Effector CD8-positive, alpha-beta T cell (primary cell): ENCODE measurements around the gene MAN1C1.
"Not testable (repeated sequence)": the region's sequence is repeated elsewhere in the genome, so short reads cannot be mapped to it uniquely, and the experiment has no call there.

Experiments used
- DNase-seq: peaks from one replicate; lab custom pipeline; 2025; lab: John Stamatoyannopoulos, UW

Gene MAN1C1

GRCh38 chr1:25680701-25681100, 64.1 kb downstream of the MAN1C1 start:
- DNase-seq: no peak

DNA sequence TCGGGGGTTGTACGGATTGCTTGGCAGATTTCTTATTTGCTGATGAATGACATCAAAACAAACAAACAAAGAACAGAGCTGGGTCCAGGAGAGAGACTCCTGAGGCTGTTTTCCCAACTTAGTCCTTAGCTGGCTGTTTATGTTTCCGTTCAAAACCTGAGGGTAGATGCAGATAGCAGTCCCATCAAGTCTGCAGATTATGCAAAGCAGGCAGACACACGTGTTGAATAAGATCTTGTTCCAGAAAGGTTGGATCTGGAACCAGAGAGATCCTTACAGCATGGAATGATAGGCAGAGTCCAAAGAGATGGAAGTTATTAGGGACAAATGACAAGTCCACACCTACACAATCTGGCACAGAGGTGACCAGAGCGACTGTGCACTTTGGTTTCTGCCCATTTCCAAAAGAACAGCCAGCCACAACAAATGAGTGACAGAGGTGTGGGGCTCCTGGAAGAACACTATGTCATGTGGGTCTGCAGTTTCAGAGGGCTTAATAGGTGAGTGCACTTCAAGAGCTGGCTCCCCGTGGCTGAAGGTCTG, 65.5 kb downstream of the MAN1C1 start:
- no peak for DNase-seq

GRCh38 chr1:25683177-25683576, 66.6 kb downstream of the MAN1C1 start:
- DNase-seq: no peak

DNA sequence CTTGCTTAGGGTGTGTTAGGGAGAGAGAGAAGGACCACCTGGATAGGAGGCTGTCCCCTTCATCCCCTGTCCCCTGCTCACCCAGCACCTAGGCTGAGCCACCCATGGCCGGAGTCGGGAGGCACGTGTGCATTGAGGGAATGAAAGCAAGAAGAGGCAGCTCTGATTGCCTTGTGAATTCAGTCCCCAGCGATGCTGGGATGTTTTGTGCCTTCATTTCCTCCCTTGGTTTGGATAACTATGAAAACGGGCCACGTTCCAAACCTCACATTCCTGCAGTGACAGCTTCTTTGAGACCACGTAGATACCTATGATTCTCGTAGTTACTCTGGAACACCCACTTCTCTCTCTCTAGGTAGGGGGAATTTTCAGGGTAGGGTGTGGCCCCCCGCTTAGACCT, 67.1 kb downstream of the MAN1C1 start:
- no peak for DNase-seq

- no peak for DNase-seq
Observed at GRCh38 chr1:25684216-25684965, 67.8 kb downstream of the MAN1C1 start.

GRCh38 chr1:25685211-25685750, 68.7 kb downstream of the MAN1C1 start:
- no peak for DNase-seq

DNA sequence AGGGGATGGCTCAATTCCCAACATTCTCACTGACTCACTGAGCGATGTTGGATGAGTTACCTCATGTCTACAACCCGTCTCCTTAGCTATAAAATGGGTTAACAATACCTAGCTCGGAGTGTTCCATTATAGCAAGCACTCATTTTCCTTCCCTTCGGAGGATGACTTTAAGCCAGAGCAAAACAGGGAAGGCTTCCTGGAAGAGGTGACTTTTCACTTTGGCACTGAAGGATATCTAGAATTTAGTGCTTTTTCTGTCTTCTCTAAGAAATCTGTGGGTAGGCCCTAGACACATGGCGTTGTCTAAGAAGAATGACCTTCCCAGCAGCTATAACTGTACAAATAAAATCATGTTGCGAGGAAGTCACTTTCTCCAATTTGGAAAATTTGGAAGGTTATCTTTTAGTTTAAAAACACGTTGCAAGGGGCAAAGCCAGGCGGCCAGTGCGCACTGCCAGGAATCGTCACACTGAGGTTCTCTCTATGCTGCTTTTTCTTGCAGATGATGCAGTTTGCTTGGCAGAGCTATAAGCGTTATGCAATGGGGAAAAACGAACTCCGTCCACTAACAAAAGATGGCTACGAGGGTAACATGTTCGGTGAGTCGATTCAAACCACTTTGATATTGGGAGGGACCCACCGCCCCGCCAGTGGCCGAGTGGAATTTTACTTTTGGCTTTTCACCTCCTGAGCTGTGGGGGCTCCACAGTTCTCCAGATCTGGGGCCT, 69.5 kb downstream of the MAN1C1 start:
- DNase-seq: no peak

- DNase-seq: no peak
Observed at GRCh38 chr1:25687221-25688017, 70.8 kb downstream of the MAN1C1 start.

DNA sequence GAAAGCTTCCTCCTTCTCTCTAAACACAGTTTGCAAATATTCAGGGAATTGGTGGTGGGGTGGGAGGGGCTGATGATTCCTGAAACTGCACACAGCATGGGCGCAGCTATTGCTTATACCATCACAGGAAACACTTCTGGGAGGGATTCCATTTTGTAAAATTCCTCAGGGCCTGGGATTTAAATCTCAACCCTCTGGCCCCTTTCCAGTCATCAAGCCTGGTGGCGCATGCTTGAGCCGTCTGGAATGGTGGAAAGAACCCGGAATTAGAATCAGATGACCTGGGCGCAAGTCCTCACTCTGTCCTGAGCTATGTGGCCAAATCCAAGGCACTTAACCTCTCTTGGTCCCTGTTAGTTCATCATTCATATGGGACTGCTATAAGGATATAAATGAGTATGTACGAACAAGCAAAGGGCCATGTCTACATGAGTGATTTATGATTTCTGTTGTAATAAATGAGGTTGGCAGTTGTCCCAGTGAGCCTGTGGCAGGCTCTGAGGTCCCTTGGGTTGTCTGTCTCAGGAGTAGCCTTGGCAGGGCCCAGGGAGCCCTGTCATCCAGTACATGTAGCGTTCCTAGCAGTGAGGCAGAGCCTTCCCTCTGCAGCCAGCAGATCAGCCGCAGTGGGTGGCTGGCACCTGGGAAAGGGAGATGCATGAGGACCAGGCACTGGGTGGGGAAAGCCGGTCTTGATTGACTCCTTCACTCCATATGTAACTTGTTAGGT, 72.0 kb downstream of the MAN1C1 start:
- no peak for DNase-seq

GRCh38 chr1:25689686-25690381, 73.2 kb downstream of the MAN1C1 start:
- no peak for DNase-seq

DNA sequence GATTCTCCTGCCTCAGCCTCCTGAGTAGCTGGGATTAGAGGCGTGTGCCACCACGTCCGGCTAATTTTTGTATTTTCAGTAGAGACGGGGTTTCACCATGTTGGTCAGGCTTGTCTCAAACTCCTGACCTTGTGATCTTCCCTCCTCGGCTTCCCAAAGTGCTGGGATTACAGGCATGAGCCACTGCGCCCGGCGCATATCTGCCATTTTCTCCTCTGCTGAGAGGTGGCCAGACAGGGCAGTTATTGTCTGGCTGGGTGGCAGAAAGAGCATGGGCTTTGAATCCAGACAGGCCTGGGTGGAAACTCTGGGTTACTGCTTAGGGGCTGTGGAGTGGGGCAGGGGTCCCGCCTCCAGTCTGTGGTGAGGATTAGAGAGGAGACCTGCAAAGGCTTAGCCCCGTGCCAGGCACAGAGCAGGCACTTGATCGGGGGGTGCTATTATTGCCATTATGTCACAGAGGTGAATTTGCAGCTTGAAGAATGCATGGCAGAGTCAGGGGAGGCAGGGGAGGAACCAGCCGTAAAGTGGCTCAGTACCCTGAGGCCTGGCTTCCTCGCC, 73.9 kb downstream of the MAN1C1 start:
- no peak for DNase-seq

DNA sequence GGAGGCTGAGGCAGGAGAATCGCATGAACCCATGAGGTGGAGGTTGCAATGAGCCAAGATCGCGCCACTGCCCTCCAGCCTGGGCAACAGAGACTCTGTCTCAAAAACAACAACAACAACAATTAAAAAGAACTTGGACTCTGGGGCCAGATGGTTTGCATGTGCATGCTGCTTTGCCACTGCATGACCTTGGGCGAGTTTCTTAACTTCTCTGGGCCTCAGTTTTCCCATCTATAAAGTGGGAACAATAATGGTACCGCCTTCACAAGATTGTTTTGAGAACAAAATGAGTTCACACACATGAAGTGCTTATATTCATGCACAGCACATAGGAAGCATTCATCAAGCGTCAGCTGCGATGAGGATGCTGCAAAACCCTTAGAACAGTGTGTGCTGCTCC, 74.6 kb downstream of the MAN1C1 start:
- no peak for DNase-seq

DNA sequence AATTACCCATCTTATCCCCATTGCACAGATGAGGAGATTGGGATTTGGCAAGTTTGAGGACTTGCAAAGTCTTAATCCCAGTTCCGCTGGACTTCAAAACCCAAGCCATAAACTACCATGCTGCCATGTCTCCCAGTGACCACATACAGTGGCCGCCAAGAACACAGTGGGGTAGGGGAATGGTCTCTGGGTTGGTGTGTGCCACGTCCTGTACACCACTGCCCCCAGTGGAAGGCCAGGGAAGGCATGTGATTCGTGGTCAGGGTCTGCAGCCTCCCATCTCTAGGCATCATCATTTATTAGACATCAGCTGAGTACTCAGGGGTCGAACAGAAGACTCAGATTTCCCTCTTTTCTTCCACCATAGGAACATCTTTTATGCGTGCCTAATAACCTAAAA, 76.0 kb downstream of the MAN1C1 start:
- no peak for DNase-seq

DNA sequence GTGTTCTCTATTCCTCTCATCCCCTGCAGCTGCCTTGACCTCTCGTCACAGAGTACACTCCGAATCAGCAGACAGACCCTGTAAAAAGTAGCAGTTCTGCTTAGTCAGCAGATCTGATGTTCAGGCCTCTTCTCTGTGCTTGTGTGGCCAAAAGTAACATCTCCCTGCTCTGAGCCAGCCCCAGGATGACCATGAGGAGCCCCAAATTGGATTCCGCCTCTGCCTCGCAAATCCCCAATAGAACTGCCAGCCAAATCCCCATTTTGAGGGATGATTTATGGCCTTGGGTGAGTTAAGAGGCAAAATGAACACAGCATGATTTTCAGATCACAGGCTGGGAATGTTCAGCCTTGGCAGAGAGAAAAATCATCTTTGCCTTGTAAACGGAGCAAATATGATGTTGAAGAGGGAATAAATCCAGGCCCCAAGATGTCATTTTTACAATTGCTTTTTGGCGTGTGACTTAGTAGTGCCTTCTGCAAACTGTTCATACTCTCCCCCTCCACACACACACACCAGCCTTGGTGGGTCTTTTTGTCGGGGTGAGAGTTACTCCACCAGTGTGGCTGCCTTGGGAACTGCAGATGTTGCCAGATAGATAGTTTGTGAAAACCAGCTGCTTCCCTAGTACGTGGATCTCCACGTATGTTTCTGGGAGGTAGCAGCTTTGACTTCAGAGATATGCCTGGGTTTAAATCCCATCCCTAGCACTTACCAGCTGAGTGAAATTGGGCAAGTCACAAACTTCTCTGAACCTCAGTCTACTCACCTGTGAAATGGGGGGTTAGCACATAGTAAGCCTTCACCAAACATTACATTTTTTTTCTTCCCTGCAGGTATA, 77.8 kb downstream of the MAN1C1 start:
- DNase-seq: no peak

- DNase-seq: no peak
Observed at GRCh38 chr1:25695090-25695770, 78.6 kb downstream of the MAN1C1 start.

DNA sequence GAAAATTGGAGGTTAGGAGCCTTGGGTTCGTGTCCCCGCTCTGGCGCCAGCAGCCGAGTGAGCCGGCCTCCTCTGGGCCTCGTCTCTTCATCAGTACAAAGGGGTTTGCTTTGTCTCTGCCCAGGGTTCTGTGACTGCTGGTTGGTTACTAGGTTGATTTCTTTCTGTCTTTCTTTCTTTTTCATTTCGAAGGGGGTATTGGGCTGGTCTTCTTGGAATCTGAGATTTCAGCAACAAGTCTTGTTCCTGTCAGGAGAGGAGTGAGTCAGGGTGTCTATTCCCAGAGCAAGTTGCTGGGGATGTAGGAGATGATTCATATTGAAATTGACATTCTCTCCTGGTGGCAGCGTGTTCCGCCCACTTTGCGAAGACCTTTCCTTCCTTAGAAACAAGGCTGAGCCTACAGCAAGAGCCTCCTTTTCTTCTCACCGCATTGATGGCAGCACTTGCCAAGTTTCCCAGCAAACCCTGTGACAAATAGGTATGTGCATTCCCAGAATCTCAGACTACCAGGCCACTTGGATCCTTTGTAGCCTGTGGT, 79.2 kb downstream of the MAN1C1 start:
- no peak for DNase-seq

- DNase-seq: not testable (repeated sequence)
Observed at GRCh38 chr1:25696643-25697042, 80.1 kb downstream of the MAN1C1 start.

- no peak for DNase-seq
Observed at GRCh38 chr1:25697435-25698217, 81.0 kb downstream of the MAN1C1 start.
